ENCODE results near the gene CFAP91. TPM values are rescaled to one million over a fixed set of nuclear protein-coding genes. Genes with fewer than 3 reads are reported as not detected.

The CFAP91 gene
- total RNA-seq = 0.38 and 0.85 TPM in 2 replicates

DNA sequence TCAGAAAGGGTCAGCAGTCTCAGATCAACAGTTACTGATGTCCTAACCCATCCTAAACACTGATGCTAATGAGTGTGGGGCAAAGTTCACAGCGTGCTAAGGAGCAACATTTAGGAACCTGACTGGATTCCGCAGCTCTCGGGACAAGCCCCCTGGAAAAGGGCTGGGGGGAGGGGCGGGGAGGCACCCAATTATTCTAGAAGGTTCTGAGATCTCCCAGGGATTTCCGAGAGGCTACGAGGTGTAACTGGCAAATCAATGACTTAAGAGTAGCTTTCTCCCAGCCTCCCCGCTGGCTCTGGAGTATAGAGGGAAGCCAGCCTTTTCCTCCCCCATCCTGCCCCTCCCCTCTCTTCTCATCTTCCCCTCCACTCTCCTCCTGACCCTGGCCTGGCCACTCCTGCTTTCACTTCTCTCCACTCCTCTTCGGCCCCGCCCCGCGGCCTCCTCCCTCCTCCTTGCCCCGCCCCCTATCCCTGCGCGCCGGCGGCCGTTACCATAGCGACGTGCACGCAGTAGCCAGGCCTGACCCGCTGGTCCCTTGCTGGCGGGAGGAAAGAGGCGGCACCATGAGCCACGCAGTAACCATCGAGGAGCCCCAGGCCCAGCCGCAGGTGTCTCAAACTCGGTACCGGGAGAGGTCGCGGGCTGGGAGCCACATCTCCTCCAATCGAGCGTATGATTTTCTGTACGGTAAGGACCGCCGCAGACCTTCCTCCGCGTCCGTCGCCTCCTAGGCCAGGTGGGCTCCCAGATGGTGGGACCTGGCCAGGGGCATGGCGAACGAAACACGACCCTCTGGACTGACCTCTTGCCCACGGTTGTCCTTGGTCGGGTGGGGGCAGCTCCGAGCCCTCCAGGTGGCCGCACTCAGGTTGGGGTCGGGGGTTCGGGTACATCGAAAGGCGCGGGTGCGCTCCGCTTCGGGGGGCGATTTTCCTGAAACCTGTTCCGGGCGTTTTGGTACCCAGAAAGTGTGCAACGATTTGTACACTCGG is at the start of gene CFAP91:
Gene CFAP91 (plus strand): TSS at position 493 of the 998 bp plus-strand sequence. CDS start 77 bp downstream, at position 570.

DNA sequence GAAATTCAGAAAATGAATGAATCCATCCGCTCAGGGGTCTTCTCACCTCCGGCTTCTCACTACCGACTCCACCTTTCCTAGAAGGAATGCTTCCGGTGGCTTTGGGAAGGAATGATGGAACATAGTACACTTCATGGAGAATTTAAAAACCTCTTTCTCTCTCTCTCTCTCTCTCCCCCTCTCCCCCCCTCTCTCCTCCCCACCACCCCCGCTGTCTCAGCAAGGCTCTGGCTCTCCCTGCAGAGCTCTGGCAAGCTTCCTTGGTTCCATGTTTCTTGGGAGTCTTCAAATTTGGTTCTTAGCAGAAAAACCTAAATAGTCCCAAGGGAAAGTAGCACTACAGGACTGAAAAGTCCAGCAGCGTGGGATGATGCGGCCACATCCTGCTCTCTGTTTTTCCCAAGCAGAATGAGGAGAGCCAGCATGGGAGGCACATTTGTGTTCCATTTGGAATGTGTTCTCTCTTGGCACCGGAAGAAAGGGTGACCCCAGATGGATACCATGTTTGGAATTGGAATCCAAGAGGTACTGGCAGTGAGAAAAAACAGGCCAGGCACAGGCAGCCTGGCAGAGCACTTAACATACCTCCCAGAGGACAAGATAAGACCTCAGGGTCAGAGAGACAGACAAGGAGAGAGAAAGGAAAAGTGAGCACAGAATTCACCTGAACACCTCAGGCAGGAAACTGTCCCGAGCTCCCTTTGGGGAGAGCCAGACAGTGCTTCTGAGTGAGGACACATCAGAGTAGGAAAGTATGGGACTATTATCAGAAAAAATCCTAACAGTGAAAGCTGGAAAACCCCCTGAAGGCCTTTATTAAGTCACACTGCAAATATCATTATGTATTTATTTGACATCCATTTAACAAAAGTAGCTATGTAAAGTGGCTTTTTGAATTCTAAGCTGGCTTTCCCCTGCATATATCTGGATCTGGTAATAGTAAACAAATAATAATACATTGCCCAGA is 42.1 kb upstream of the CFAP91 start, which contains the start of gene POPDC2:
Gene POPDC2 (minus strand): TSS at position 116 of the 967 bp plus-strand sequence. CDS start 166 bp downstream, outside the sequence.

DNA sequence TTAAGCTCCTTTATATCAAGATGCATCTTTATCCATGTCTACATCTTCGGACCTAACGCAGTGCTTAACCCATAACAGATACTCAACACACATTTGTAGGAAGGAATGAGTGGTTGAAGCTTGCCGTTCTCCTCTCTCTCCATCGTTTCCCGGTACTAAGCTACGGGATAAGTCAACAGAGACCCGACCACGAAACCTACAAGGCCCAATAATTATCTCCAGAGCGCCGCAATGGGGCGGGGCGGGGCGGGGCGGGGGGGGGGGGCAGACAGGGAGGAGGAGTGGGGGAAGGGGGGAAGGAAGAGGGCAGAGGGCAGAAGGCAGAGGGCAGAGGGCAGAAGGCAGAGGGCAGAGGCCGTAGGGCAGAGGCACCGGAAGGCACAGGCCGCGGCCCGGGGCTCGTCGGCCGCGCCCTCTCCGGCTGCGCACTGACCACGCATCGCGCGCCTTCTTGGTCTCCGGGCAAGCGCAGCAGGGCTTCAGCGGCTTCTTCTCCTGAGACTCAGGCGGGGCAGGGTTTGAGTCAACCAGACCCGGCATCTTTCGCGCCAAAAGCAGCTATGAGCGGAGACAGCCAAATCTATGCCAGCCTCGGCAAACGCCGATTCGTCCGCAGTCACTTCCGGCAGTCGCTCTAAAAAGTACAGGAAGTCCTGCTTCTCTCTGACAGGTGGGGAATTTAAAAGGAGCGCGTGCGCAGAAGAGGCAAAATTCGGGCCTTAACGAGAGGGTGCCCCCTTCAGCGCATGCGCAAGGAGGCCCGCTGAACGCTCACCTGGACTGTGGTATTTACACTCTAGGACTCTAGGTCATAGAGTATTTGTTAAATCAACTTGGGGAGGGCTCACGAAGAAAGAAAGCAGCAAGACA is 25.8 kb upstream of the CFAP91 start, which contains the start of gene COX17:
Gene COX17 (minus strand): TSS at position 636 of the 870 bp plus-strand sequence. CDS start 96 bp downstream, at position 540.

Other genes with a start within 250 kb of the CFAP91 start
- gene TMEM39A, start 239.4 kb upstream of the CFAP91 start, total RNA-seq = 39.1 and 50.7 TPM in 2 replicates
- gene POGLUT1, start 234.1 kb upstream of the CFAP91 start, total RNA-seq = 18.6 and 33.8 TPM in 2 replicates
- 57.8 and 62.3 TPM in 2 replicates for gene TIMMDC1, start 204.5 kb upstream of the CFAP91 start, total RNA-seq
- gene CD80, start 143.4 kb upstream of the CFAP91 start, total RNA-seq = 0.19 TPM in 1 of 2 replicates, not detected in the other
- gene ADPRH, start 123.5 kb upstream of the CFAP91 start, total RNA-seq = 5.6 and 7.5 TPM in 2 replicates
- not detected in 2 replicates for gene PLA1A, start 105.1 kb upstream of the CFAP91 start, total RNA-seq
- 0.56 and 0.58 TPM in 2 replicates for gene POPDC2, start 42.4 kb upstream of the CFAP91 start, total RNA-seq
- 14.9 and 21.3 TPM in 2 replicates for gene COX17, start 25.6 kb upstream of the CFAP91 start, total RNA-seq
- 0.28 TPM in 1 of 2 replicates, not detected in the other for gene NR1I2, start 79.1 kb downstream of the CFAP91 start, total RNA-seq

Data from regular cardiac myocyte (primary cell).